NCI-H82 treated with DMSO at 0.1 percent for 48 hours (cell line): ENCODE results near the gene GRIP2.

Experiments
- DNase-seq: peaks from one replicate; lab custom pipeline; 2025; ENCODE audit not compliant: unreplicated experiment; lab: John Stamatoyannopoulos, UW

GRIP2 gene

GRCh38 chr3:14470461-14470860 is 69.7 kb downstream of the GRIP2 start:
- no peak for DNase-seq

- DNase-seq = no peak
Observed at GRCh38 chr3:14468621-14468981, 71.5 kb downstream of the GRIP2 start.

GRCh38 chr3:14467814-14468620 is 72.1 kb downstream of the GRIP2 start:
- DNase-seq = no peak

- DNase-seq = no peak
Observed at GRCh38 chr3:14466179-14466903, 73.8 kb downstream of the GRIP2 start.

- no peak for DNase-seq
Observed at GRCh38 chr3:14465425-14465824, 74.7 kb downstream of the GRIP2 start.

GRCh38 chr3:14464521-14464920 is 75.6 kb downstream of the GRIP2 start:
- DNase-seq = no peak

- DNase-seq = no peak
Observed at GRCh38 chr3:14464141-14464465, 76.0 kb downstream of the GRIP2 start.

- DNase-seq = no peak
Observed at GRCh38 chr3:14463330-14464140, 76.6 kb downstream of the GRIP2 start.

GRCh38 chr3:14462738-14463137 is 77.4 kb downstream of the GRIP2 start:
- no peak for DNase-seq

GRCh38 chr3:14461748-14462324 is 78.3 kb downstream of the GRIP2 start:
- no peak for DNase-seq

GRCh38 chr3:14461006-14461747 is 79.0 kb downstream of the GRIP2 start:
- no peak for DNase-seq

- DNase-seq = no peak
Observed at GRCh38 chr3:14460342-14461005, 79.7 kb downstream of the GRIP2 start.

GRCh38 chr3:14459787-14460186 is 80.4 kb downstream of the GRIP2 start:
- no peak for DNase-seq

- no peak for DNase-seq
Observed at GRCh38 chr3:14459384-14459783, 80.8 kb downstream of the GRIP2 start.

GRCh38 chr3:14458434-14459275 is 81.5 kb downstream of the GRIP2 start:
- DNase-seq = peak; percentile 83

GRCh38 chr3:14457999-14458398 is 82.1 kb downstream of the GRIP2 start:
- peak; percentile 68 for DNase-seq

- no peak for DNase-seq
Observed at GRCh38 chr3:14457481-14457880, 82.7 kb downstream of the GRIP2 start.

GRCh38 chr3:14456794-14457193 is 83.3 kb downstream of the GRIP2 start:
- DNase-seq = no peak

- DNase-seq = no peak
Observed at GRCh38 chr3:14455571-14456317, 84.4 kb downstream of the GRIP2 start.
